ENCODE measurements around the gene LIX1L. TPM values are rescaled to one million over a fixed set of nuclear protein-coding genes. Genes with fewer than 3 reads are reported as not detected.

LIX1L gene
- total RNA-seq, result 9.6 and 12.5 TPM in 2 replicates

GRCh38 chr1:145957443-145958319 is at the start of gene LIX1L:
TSS of gene LIX1L (minus strand) at chr1:145958017. CDS start at chr1:145957927, 90 bp downstream.

GRCh38 chr1:145996433-145997015 is 38.7 kb upstream of the LIX1L start, which contains the start of gene TXNIP:
TSS of gene TXNIP (minus strand) at chr1:145996579. CDS start at chr1:145996266, 313 bp downstream.

GRCh38 chr1:145964328-145965118 is 6.7 kb upstream of the LIX1L start, which contains the start of the genes ANKRD34A and POLR3GL:
TSS of gene ANKRD34A (minus strand) at chr1:145964575. CDS start at chr1:145961759, 2,816 bp downstream.
TSS of gene POLR3GL (plus strand) at chr1:145964690. CDS start at chr1:145974866, 10,176 bp downstream.

GRCh38 chr1:145927063-145927886 is 30.5 kb downstream of the LIX1L start, which contains the start of gene RBM8A:
TSS of gene RBM8A (minus strand) at chr1:145927484. CDS start at chr1:145927426, 58 bp downstream.

GRCh38 chr1:145918144-145918991 is 39.4 kb downstream of the LIX1L start, which contains the start of gene PEX11B:
TSS of gene PEX11B (minus strand) at chr1:145918717. CDS start at chr1:145918688, 29 bp downstream.

GRCh38 chr1:145885738-145886287 is 72.0 kb downstream of the LIX1L start, which contains the start of gene ANKRD35:
TSS of gene ANKRD35 (minus strand) at chr1:145885866. CDS start at chr1:145885758, 108 bp downstream.

Other genes starting within 250 kb of the LIX1L start
- not detected in 2 replicates for gene CD160, start 238.5 kb downstream of the LIX1L start, total RNA-seq
- gene RNF115, start 133.9 kb downstream of the LIX1L start, total RNA-seq, result 12.5 and 19.9 TPM in 2 replicates
- gene POLR3C, start 133.8 kb downstream of the LIX1L start, total RNA-seq, result 31.4 and 31.7 TPM in 2 replicates
- 1.6 and 2.4 TPM in 2 replicates for gene NUDT17, start 112.4 kb downstream of the LIX1L start, total RNA-seq
- gene PIAS3, start 98.9 kb downstream of the LIX1L start, total RNA-seq, result 4.9 and 6.5 TPM in 2 replicates
- 2.9 and 5.2 TPM in 2 replicates for gene ANKRD35, start 72.2 kb downstream of the LIX1L start, total RNA-seq
- gene ITGA10, start 48.0 kb downstream of the LIX1L start, total RNA-seq, result 1.1 and 3.8 TPM in 2 replicates
- 26.5 and 27.6 TPM in 2 replicates for gene PEX11B, start 39.3 kb downstream of the LIX1L start, total RNA-seq
- 98.8 and 98.9 TPM in 2 replicates for gene RBM8A, start 30.5 kb downstream of the LIX1L start, total RNA-seq
- gene ANKRD34A, start 6.6 kb upstream of the LIX1L start, total RNA-seq, result 0.09 and 0.32 TPM in 2 replicates
- gene POLR3GL, start 6.7 kb upstream of the LIX1L start, total RNA-seq, result 22.6 and 26.2 TPM in 2 replicates
- gene TXNIP, start 38.6 kb upstream of the LIX1L start, total RNA-seq, result 318 and 471 TPM in 2 replicates
- gene HJV, start 63.7 kb upstream of the LIX1L start, total RNA-seq, result not detected in 2 replicates
- gene NBPF10, start 186.8 kb upstream of the LIX1L start, total RNA-seq, result 2.8 and 4.9 TPM in 2 replicates

All from bronchial smooth muscle cell (primary cell).